Liver (tissue), 1 donor: Measurements from ENCODE around the gene NAA16.

Experiments used
- REST ChIP-seq: IDR thresholded peaks from 2 replicates; pipeline ENCODE4 v1.6.1; 2016; ENCODE audit warnings: antibody characterized with exemption, mild to moderate bottlenecking
- TF ChIP-seq, protein P1 (sequence below): IDR thresholded peaks from 2 replicates; pipeline ENCODE4 v1.6.1; 2016; ENCODE audit warnings: antibody characterized with exemption

- no peak for TF ChIP-seq REST
- TF ChIP-seq, protein P1, sequence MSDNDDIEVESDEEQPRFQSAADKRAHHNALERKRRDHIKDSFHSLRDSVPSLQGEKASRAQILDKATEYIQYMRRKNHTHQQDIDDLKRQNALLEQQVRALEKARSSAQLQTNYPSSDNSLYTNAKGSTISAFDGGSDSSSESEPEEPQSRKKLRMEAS: no peak
Measured at GRCh38 chr13:41405367-41405766, 94.3 kb downstream of the NAA16 start.
